Psoas muscle (tissue), 8 donors: ENCODE results near the gene CDK5RAP1. TPM values are rescaled to one million over a fixed set of nuclear protein-coding genes. Genes with fewer than 3 reads are reported as not detected.

Experiments
- ATAC-seq, 4 donors: fragments of 200-7000 bp; cut with Tn5 transposase; one replicate each; pipeline ENCODE4 v1.9.1; 2020; ENCODE audit warnings: moderate library complexity in 3 of 4, mild to moderate bottlenecking in 2 of 4
- DNase-seq, 2 donors: peaks; one replicate each; pipeline ENCODE4 v3.0.0-alpha.2; 2020
- H3K27ac ChIP-seq: fragments of 200-600 bp; one replicate; pipeline ENCODE4 v1.8.0; 2022
- H3K27me3 ChIP-seq, 3 donors: fragments of 200-600 bp in 1 of 3; one replicate each; pipeline versions ENCODE4 v1.6.1 to v1.8.0; 2013 to 2022; ENCODE audit warnings: low read length in 2 of 3, mild to moderate bottlenecking in 2 of 3, moderate library complexity in 1 of 3; ENCODE audit not compliant: insufficient read depth in 3 of 3
- H3K36me3 ChIP-seq, 2 donors: fragments of 200-600 bp in 1 of 2; one replicate each; pipeline versions ENCODE4 v1.6.1 to v1.8.0; 2013 to 2022; ENCODE audit warnings: low read depth in 1 of 2, mild to moderate bottlenecking in 1 of 2, moderate library complexity in 1 of 2; ENCODE audit not compliant: insufficient read depth in 1 of 2
- H3K4me1 ChIP-seq: fragments of 200-600 bp; one replicate; pipeline ENCODE4 v1.8.0; 2022
- H3K4me3 ChIP-seq: fragments of 200-600 bp; one replicate; pipeline ENCODE4 v1.8.0; 2022; ENCODE audit warnings: mild to moderate bottlenecking
- H3K9me3 ChIP-seq: fragments of 200-600 bp; one replicate; pipeline ENCODE4 v1.8.0; 2022
- CTCF ChIP-seq: fragments of 200-600 bp; IDR thresholded peaks from one replicate; pipeline ENCODE4 v1.8.0; 2022; ENCODE audit warnings: antibody characterized with exemption
- WGBS, 3 donors: extraction: QIAGEN DNeasy Blood & Tissue Kit; methylation state at CpG; one replicate each; pipeline versions ENCODE4 v1.1.6 to v1.1.7; 2013; 5-methylcytosine and 5-hydroxymethylcytosine counted together
- intact Hi-C, 2 donors: fragments of 100-400 bp; cut with DNase I; formaldehyde crosslinking; loops; one replicate each; pipeline versions ENCODE4 v1.11.0 to v1.14.2; 2022
- polyA plus RNA-seq, 3 donors: library from polyadenylated mRNA; stranded (reverse); fragments of 200-250 nt; gene quantifications; one replicate each; pipeline ENCODE4 v1.2.3, GENCODE V29; 2013
- total RNA-seq, 4 donors: library from RNA; stranded (reverse); fragmentation: NEBNext Ultra II Directional in 2 of 4; extraction: Animal tissue kit (Norgen Biotek cat#: 25700) in 2 of 4; gene quantifications; one replicate each; pipeline versions ENCODE4 v1.2.1 to v1.2.4, GENCODE V29; 2021 to 2023
- donor health status: healthy with polysubstance abuse.
- donor health status: DM: no; HTN: no; CAD: no; lungs with moderate emphysema.
- donor health status: Bipolar disorder and iron deficiency.
- donor health status: healthy.
- donor health status: DM: yes; HTN: yes; CAD: no.
- donor health status: DM: no; HTN: no; CAD: no.
- donor health status: DM: no; HTN: no; CAD: no.
- donor health status: DM: yes; HTN: yes; CAD: no.

CDK5RAP1 gene
- total and polyA plus RNA-seq, 7 donors: 14.7 to 43.3 (median 25.8) TPM

- Histone ChIP-seq H3K9me3 (no peaks in the 10 kb centered on the region), H3K27ac (no peak overlapping the region), H3K36me3 (peaks cover 7 to 95% of the 10 kb centered on the region in 2 donors), H3K4me1 (no peaks in the 10 kb centered on the region), H3K4me3 (no peak overlapping the region), H3K27me3 (no peaks in the 10 kb centered on the region)
- WGBS, 3 donors: 91 to 93% (median 93%) methylated on average over 15 of the region's 15 CpGs
- DNase-seq: no peak
- intact Hi-C loops: loop anchor here in 1 of 2 donors (5.0 kb wide), 1 partner anchor 37 kb away; no protein-coding TSS in a partner anchor
- no peak for TF ChIP-seq CTCF
- ATAC-seq: peak in 1 of 4 donors; percentile 17
These were observed 8.9 kb upstream of the CDK5RAP1 start for GRCh38 chr20:33410081-33410742.

GRCh38 chr20:33408716-33409654, 7.7 kb upstream of the CDK5RAP1 start:
- H3K27me3 ChIP-seq: no peaks in the 10 kb centered on the region
- ATAC-seq: no peak

GRCh38 chr20:33408313-33408712, 7.0 kb upstream of the CDK5RAP1 start:
- TF ChIP-seq CTCF: no peak
- intact Hi-C loops: no loop called here
- 87 to 95% (median 91%) methylated on average over 10 to 12 of the region's 12 CpGs for WGBS, 3 donors

More at GRCh38 chr20:33408716-33409654, 7.7 kb upstream of the CDK5RAP1 start:
- DNase-seq: no peak
- Histone ChIP-seq H3K9me3 (no peaks in the 10 kb centered on the region), H3K27ac (no peak overlapping the region), H3K4me1 (no peaks in the 10 kb centered on the region), H3K36me3 (peaks cover 7 to 83% of the 10 kb centered on the region in 2 donors), H3K4me3 (no peak overlapping the region)
- intact Hi-C loops: no loop called here
- TF ChIP-seq CTCF: no peak
- WGBS, 3 donors: 84 to 87% (median 84%) methylated on average over 18 of the region's 18 CpGs

GRCh38 chr20:33407796-33408195, 6.5 kb upstream of the CDK5RAP1 start:
- Histone ChIP-seq H3K27ac (no peak overlapping the region), H3K36me3 (peaks cover 7 to 71% of the 10 kb centered on the region in 2 donors), H3K27me3 (no peaks in the 10 kb centered on the region), H3K4me1 (no peaks in the 10 kb centered on the region), H3K4me3 (no peak overlapping the region), H3K9me3 (no peaks in the 10 kb centered on the region)
- WGBS, 3 donors: 43 to 60% (median 54%) methylated on average over 4 of the region's 4 CpGs
- DNase-seq: no peak
- TF ChIP-seq CTCF: no peak
- ATAC-seq: no peak
- intact Hi-C loops: no loop called here

More at GRCh38 chr20:33408313-33408712, 7.0 kb upstream of the CDK5RAP1 start:
- Histone ChIP-seq H3K4me3 (no peak overlapping the region), H3K9me3 (no peaks in the 10 kb centered on the region), H3K36me3 (peaks cover 7 to 76% of the 10 kb centered on the region in 2 donors), H3K27ac (no peak overlapping the region), H3K4me1 (no peaks in the 10 kb centered on the region), H3K27me3 (no peaks in the 10 kb centered on the region)
- DNase-seq (no peak), ATAC-seq (no peak)
